Spinal cord (tissue), 10 donors: ENCODE measurements around the gene SCN4A. TPM values are rescaled to one million over a fixed set of nuclear protein-coding genes. Genes with fewer than 3 reads are reported as not detected.

Experiments used
- DNase-seq, 6 donors: peaks; one replicate each; pipeline versions ENCODE4 v3.0.0 to v3.0.0-alpha.2; 2013 to 2015; ENCODE audit warnings: low spot score in 6 of 6, low read depth in 4 of 6
- H3K27ac ChIP-seq: one replicate; pipeline ENCODE4 v1.5.1; 2013; ENCODE audit warnings: low read depth, low read length, control low read depth
- H3K27me3 ChIP-seq: one replicate; pipeline ENCODE4 v1.6.1; 2013; ENCODE audit warnings: low read length; ENCODE audit not compliant: control insufficient read depth, insufficient read depth
- H3K36me3 ChIP-seq: one replicate; pipeline ENCODE4 v1.6.1; 2013; ENCODE audit warnings: low read length; ENCODE audit not compliant: control insufficient read depth, insufficient read depth
- H3K4me1 ChIP-seq: one replicate; pipeline ENCODE4 v1.6.1; 2013; ENCODE audit warnings: low read length; ENCODE audit not compliant: control insufficient read depth, insufficient read depth
- H3K4me3 ChIP-seq: one replicate; pipeline ENCODE4 v1.5.1; 2013; ENCODE audit warnings: low read depth, low read length, control low read depth
- H3K9me3 ChIP-seq: one replicate; pipeline ENCODE4 v1.6.1; 2013; ENCODE audit warnings: low read length; ENCODE audit not compliant: control insufficient read depth, insufficient read depth
- WGBS: methylation state at CpG from one replicate; pipeline ENCODE4 v1.1.5; 2013; ENCODE audit warnings: missing lambda C conversion rate; ENCODE audit not compliant: insufficient coverage; 5-methylcytosine and 5-hydroxymethylcytosine counted together
- polyA plus RNA-seq, 2 donors: library from polyadenylated mRNA; unstranded; fragments of 120-200 nt; gene quantifications; one replicate each; pipeline ENCODE4 v1.2.1, GENCODE V29; 2013; ENCODE audit not compliant: insufficient read length in 2 of 2
- total RNA-seq, 2 donors: library from RNA; depleted of rRNA in 1 of 2; stranded (reverse); fragments of 120-200 nt in 1 of 2; fragments of >200 nt in 1 of 2; gene quantifications; one replicate each; pipeline versions ENCODE4 v1.2.3 to v1.2.4, GENCODE V29; 2013 to 2014
- donor health status: healthy.

Gene SCN4A
- total and polyA plus RNA-seq, 4 donors: 0.14 to 0.28 (median 0.18) TPM

DNA sequence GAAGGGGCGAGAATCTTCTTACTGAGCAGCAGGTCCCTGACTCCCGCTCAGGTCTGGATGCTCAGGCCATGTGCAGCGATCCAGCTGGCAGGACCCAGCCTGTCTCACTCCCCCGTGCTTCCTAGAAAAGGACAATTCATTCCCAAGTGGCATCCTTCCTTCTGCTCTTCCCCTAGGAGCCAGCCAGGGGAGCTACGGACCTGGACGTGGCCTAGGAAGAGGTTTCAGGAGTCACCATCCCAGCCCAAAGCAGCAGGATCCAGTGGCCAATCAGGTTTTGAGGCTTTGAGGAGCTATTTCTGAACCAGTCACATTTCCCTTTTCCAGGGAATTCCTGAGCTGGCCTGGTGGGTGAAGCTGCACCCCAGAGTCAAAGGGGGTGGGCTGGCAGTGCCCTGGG, 32.8 kb downstream of the SCN4A start:
- no peak overlapping the region for H3K4me3 ChIP-seq
- no peaks in the 10 kb centered on the region for H3K27me3 ChIP-seq
- WGBS: 87% methylated on average over 5 of the region's 6 CpGs
- H3K4me1 ChIP-seq: no peaks in the 10 kb centered on the region
- no peaks in the 10 kb centered on the region for H3K36me3 ChIP-seq
- no peak for DNase-seq
- H3K9me3 ChIP-seq: no peaks in the 10 kb centered on the region
- H3K27ac ChIP-seq: no peak overlapping the region

DNA sequence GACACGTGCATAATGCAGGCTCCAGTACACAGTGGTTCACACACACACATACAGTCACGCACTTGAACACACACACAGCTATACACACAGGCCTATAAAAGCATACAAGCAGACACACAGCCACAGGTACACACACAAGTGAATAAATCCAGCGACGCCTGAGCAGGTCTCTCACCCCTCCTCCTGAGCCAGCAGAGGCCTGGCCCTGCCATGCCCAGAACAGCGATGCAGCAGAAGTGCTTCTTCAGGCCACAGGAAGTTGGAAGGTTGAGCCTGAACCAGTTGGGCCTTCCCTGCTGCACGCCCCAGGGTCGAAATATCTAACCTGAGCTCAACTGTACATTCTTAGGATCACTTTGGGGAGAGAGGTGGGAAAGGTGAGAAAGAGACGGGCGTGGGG, 33.3 kb downstream of the SCN4A start:
- no peak for DNase-seq
- H3K4me3 ChIP-seq: no peak overlapping the region
- peaks cover 3% of the 10 kb centered on the region for H3K4me1 ChIP-seq
- WGBS: 95% methylated on average over 9 of the region's 9 CpGs
- no peaks in the 10 kb centered on the region for H3K27me3 ChIP-seq
- no peaks in the 10 kb centered on the region for H3K36me3 ChIP-seq
- no peak overlapping the region for H3K27ac ChIP-seq
- no peaks in the 10 kb centered on the region for H3K9me3 ChIP-seq

DNA sequence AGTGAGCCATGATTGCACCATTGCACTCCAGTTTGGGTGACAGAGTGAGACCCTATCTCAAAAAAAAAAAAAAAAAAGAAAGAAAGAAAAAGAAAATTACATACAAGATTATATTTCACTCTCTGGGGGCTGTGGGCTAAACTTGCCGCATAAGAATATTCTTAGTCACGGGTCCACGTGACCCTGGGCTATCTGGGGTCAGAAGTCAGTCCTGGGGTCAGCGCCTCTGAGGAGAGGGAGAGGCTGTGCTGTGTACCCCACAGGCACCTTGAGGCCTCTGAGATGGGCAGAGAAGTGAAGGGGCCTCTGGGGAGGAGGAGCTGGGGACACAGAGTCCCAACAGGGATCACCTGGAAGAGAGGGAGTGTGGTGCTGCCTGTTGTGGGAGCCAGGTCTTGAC, 34.8 kb downstream of the SCN4A start:
- Histone ChIP-seq H3K36me3 (no peaks in the 10 kb centered on the region), H3K27ac (no peak overlapping the region), H3K4me1 (peaks cover 9% of the 10 kb centered on the region), H3K9me3 (no peaks in the 10 kb centered on the region), H3K4me3 (no peak overlapping the region), H3K27me3 (no peaks in the 10 kb centered on the region)
- WGBS: 90% methylated on average over 2 of the region's 4 CpGs
- no peak for DNase-seq

DNA sequence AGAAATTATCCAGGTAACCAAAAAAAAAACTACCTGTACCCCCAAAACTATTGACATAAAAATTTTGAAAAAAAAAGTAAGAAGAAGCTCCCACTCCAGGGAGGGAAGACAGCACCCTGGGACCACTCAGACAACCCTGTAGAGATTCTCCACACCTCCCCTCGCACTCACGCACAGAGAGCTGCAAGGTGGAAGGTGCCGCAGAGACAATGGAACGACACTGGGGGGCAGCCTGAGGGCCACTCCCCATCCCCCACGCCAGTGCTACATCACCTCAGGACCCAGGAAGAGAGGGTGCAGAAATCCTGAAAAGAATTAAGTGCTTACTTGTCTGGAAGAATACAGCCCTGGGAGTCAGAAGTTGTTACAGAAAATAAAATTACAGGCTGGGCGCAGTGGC, 35.4 kb downstream of the SCN4A start:
- Histone ChIP-seq H3K4me3 (no peak overlapping the region), H3K9me3 (no peaks in the 10 kb centered on the region), H3K36me3 (no peaks in the 10 kb centered on the region), H3K27me3 (no peaks in the 10 kb centered on the region), H3K4me1 (peaks cover 9% of the 10 kb centered on the region), H3K27ac (no peak overlapping the region)
- WGBS: no CpG with 5 or more reads among the region's 6 CpGs
- no peak for DNase-seq

DNA sequence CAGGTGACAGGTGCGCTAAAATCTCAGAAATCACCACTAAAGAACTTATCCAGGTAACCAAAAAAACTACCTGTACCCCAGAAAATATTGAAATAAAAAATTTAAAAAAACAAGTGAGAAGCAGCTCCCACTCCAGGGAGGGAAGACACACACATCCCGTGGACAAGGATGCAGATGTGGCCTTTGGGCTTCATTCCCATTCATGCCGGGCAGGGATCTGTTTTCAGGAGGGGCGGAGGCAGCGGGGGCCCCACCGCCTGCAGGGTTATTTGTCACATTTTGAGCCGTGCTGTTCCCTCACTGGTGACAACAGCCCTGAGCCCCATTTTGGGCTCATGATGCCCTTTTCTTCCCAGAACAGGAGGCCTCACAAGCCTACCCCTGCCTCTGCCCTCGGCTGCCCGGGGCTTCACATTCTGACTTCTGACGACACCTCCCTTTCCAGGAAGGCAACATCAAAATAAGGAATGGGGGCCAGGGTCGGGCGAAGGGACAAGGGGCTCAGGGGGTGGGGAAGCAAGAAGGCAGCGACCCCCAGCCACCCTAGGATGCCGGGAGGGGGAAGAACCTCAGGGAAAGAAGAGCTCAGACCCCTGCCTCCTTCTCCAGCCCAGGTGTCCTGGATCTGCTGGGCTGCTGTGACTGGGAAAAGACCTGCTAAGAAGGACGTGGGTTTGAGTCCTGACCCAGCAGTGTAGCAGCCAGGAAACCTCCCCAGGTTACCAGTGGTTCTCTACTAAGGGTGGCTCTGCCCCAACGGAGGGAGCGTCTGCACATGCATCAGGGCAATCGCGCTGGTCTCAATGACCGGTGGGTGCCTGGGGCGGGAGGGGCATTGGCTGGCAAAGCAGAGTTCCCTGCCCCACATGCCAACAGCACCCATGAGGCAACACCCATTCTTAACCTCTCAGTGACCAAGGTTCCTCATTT, 38.3 kb downstream of the SCN4A start:
- Histone ChIP-seq H3K27me3 (no peaks in the 10 kb centered on the region), H3K4me1 (peaks cover 11% of the 10 kb centered on the region), H3K9me3 (no peaks in the 10 kb centered on the region), H3K27ac (no peak overlapping the region), H3K4me3 (no peak overlapping the region), H3K36me3 (no peaks in the 10 kb centered on the region)
- no peak for DNase-seq
- 55% methylated on average over 11 of the region's 21 CpGs for WGBS

DNA sequence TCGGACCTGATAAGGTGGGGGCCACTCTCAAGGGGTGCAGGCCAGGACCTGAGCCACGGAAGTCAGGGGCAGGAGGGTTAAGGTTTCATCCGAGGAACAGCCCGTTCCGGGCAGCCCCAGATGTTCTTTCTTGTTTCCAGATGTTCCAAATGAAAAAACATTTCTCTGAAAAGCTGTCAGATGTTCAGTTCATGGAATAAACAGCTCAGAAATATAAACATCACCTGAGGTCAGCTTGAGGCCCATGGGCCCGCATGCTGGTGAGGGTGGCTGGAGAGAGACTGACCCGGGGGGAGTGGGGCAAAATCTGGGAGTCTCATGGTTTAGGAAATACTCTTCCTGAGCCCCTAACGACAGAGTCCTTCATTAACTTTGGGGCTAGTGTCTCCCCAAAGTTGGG, 39.1 kb downstream of the SCN4A start:
- no peaks in the 10 kb centered on the region for H3K36me3 ChIP-seq
- H3K4me1 ChIP-seq: peaks cover 11% of the 10 kb centered on the region
- H3K27ac ChIP-seq: no peak overlapping the region
- no peak overlapping the region for H3K4me3 ChIP-seq
- 94% methylated on average over 5 of the region's 8 CpGs for WGBS
- no peaks in the 10 kb centered on the region for H3K27me3 ChIP-seq
- DNase-seq: no peak
- no peaks in the 10 kb centered on the region for H3K9me3 ChIP-seq

DNA sequence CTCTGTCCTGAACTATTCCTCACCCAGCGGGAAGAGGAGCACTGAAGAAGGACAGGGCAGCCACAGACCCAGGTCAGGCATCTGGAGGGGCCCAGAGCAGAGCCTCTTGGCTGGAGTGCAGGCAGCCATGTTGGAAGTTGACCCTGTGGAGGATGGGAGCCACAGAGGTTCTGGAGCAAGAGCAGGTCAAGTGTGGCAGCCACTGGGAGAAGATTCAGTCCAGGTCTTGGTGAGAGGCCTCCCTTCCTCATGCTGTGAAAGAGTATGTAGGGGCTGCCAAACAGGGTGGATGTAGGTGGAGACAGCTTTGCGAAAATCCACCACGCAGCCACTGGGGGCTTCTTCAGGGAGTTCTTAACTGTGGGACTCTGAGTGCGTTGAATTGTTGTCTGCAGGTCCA, 40.0 kb downstream of the SCN4A start:
- no peak for DNase-seq
- H3K4me3 ChIP-seq: no peak overlapping the region
- no peak overlapping the region for H3K27ac ChIP-seq
- H3K9me3 ChIP-seq: no peaks in the 10 kb centered on the region
- H3K4me1 ChIP-seq: peaks cover 11% of the 10 kb centered on the region
- H3K27me3 ChIP-seq: no peaks in the 10 kb centered on the region
- WGBS: 88% methylated on average over 4 of the region's 4 CpGs
- H3K36me3 ChIP-seq: no peaks in the 10 kb centered on the region

DNA sequence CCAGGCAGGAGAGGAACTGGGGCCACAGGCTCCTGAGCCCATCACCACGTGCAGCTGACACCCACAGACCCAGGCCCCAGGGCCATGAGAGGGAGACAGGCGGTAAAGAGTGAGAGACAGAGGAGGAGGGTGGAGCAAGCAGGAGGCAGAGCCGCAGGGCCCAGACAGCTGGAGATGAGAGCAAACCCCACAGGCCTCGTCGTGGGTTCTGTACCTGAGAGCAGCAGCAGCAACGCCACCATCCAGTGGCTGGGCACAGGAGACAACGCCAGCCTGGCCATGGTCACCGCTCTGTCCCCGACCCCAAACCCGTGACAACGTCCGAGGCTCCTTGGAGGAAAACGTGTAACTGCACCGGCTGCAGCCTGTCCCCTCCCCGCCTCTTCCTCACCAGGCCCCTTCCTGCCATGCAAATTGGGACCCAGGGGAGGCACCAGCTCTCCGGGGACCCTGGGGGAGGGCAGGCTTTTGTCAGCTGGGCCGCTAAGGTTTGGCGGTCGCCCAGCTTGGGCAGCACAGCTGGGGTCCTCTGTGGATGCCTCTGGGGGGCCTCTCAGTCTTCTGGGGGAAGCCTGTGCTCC, 40.6 kb downstream of the SCN4A start, which contains the start of gene CD79B:
Gene CD79B (minus strand): TSS at position 351 of the 581 bp plus-strand sequence. CDS start 70 bp downstream, at position 281.
- DNase-seq: no peak
- Histone ChIP-seq H3K27me3 (no peaks in the 10 kb centered on the region), H3K27ac (no peak within 1 kb of the TSS), H3K36me3 (no peaks in the 10 kb centered on the region), H3K4me3 (no peak within 1 kb of the TSS), H3K4me1 (peaks cover 11% of the 10 kb centered on the region), H3K9me3 (no peaks in the 10 kb centered on the region)
- WGBS: 54% methylated on average over 19 of the region's 19 CpGs

DNA sequence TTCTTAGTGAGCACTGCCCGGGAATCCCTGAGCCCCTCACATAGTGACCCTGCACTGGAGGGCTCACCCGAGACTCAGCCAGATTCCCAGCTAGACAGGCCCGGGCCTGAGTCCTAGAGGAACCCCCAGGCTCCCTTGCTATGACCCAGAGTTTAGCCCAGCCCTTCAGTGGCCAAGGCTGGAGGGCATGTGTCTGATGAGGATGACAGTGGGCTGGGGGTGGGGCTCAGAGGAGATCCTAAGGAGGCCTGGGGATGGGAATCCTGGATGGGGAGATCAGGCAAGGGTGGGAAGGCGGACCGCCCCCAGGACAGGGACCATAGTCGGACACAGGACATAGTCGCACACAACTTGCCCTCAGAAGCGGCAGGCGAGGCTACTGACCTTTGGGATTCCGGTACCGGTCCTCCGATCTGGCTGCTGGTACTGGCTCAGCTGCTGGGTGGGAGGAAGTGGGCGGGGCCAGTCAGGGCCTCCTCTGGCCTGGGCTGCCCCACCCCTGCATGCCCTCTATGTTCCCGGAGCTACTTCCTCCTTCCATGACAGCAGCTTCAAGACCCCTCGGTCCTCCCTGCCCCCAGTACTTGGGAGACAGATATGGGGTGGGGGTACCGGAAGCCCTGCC, 41.7 kb downstream of the SCN4A start:
- H3K27ac ChIP-seq: no peak overlapping the region
- no peaks in the 10 kb centered on the region for H3K36me3 ChIP-seq
- H3K27me3 ChIP-seq: no peaks in the 10 kb centered on the region
- H3K4me1 ChIP-seq: peaks cover 11% of the 10 kb centered on the region
- no peaks in the 10 kb centered on the region for H3K9me3 ChIP-seq
- no peak overlapping the region for H3K4me3 ChIP-seq
- no peak for DNase-seq
- 81% methylated on average over 12 of the region's 16 CpGs for WGBS
